ENCODE results near the gene RNLS.

Gene RNLS

GRCh38 chr10:88318803-88319202, 264.3 kb downstream of the RNLS start:
- H3F3A ChIP-seq (ENCODE audit: insufficient read depth, low read length), result no peaks in the 10 kb centered on the region
- no peak overlapping the region for H3K4me2 ChIP-seq (ENCODE audit: low read length)
- H3K27me3 ChIP-seq (ENCODE audit: insufficient read depth, low read length), result no peaks in the 10 kb centered on the region
- peaks cover 11% of the 10 kb centered on the region; the same call in 1 of the 2 replicates for H3K36me3 ChIP-seq (ENCODE audit: insufficient read depth, low read length)
- no peaks in the 10 kb centered on the region for H3K79me2 ChIP-seq (ENCODE audit: insufficient read depth, low read length)
- no peak overlapping the region for H3K27ac ChIP-seq (ENCODE audit: low read depth, low read length, poor library complexity, severe bottlenecking)
- H3K9me3 ChIP-seq (ENCODE audit: low read length), result peaks cover 16% of the 10 kb centered on the region; the same call in 1 of the 2 replicates
- no peak overlapping the region for H3K9ac ChIP-seq (ENCODE audit: low read length)
- peak; percentile 45; the same call in 1 of the 2 replicates for TF ChIP-seq CTCF (IDR thresholded peaks at IDR 0.05; ENCODE audit: low read length)
- TF ChIP-seq EZH2 (IDR thresholded peaks at IDR 0.05; ENCODE audit: borderline replicate concordance, low read length), result no peak
- no peak overlapping the region for H2AFZ ChIP-seq (ENCODE audit: low read length)
- H3K9me2 ChIP-seq (ENCODE audit: low read depth, low read length), result no peaks in the 10 kb centered on the region
- H3K4me3 ChIP-seq (ENCODE audit: low read depth, low read length, poor library complexity, severe bottlenecking), result no peak overlapping the region
- no peaks in the 10 kb centered on the region for H3K4me1 ChIP-seq (ENCODE audit: insufficient read depth, low read length, severe bottlenecking)
- H4K20me1 ChIP-seq (ENCODE audit: insufficient read depth, low read length), result no peaks in the 10 kb centered on the region

GRCh38 chr10:88317099-88317498, 266.0 kb downstream of the RNLS start:
- H3K9ac ChIP-seq (ENCODE audit: low read length), result no peak overlapping the region
- H3K4me1 ChIP-seq (ENCODE audit: insufficient read depth, low read length, severe bottlenecking), result no peaks in the 10 kb centered on the region
- H3K27ac ChIP-seq (ENCODE audit: low read depth, low read length, poor library complexity, severe bottlenecking), result no peak overlapping the region
- H3K79me2 ChIP-seq (ENCODE audit: insufficient read depth, low read length), result no peaks in the 10 kb centered on the region
- no peaks in the 10 kb centered on the region for H4K20me1 ChIP-seq (ENCODE audit: insufficient read depth, low read length)
- TF ChIP-seq EZH2 (IDR thresholded peaks at IDR 0.05; ENCODE audit: borderline replicate concordance, low read length), result no peak
- no peak for TF ChIP-seq CTCF (IDR thresholded peaks at IDR 0.05; ENCODE audit: low read length)
- no peak overlapping the region for H3K4me3 ChIP-seq (ENCODE audit: low read depth, low read length, poor library complexity, severe bottlenecking)
- no peaks in the 10 kb centered on the region for H3K27me3 ChIP-seq (ENCODE audit: insufficient read depth, low read length)
- H2AFZ ChIP-seq (ENCODE audit: low read length), result no peak overlapping the region
- peaks cover 16% of the 10 kb centered on the region; the same call in 1 of the 2 replicates for H3K9me3 ChIP-seq (ENCODE audit: low read length)
- H3F3A ChIP-seq (ENCODE audit: insufficient read depth, low read length), result no peaks in the 10 kb centered on the region
- H3K9me2 ChIP-seq (ENCODE audit: low read depth, low read length), result no peaks in the 10 kb centered on the region
- H3K36me3 ChIP-seq (ENCODE audit: insufficient read depth, low read length), result peaks cover 11% of the 10 kb centered on the region; the same call in 1 of the 2 replicates
- H3K4me2 ChIP-seq (ENCODE audit: low read length), result no peak overlapping the region

- Histone ChIP-seq H3K9me2 (ENCODE audit: low read depth, low read length) (no peaks in the 10 kb centered on the region), H3K27me3 (ENCODE audit: insufficient read depth, low read length) (no peaks in the 10 kb centered on the region), H3K27ac (ENCODE audit: low read depth, low read length, poor library complexity, severe bottlenecking) (no peak overlapping the region), H3K4me1 (ENCODE audit: insufficient read depth, low read length, severe bottlenecking) (no peaks in the 10 kb centered on the region), H3F3A (ENCODE audit: insufficient read depth, low read length) (no peaks in the 10 kb centered on the region), H3K9ac (ENCODE audit: low read length) (no peak overlapping the region), H3K79me2 (ENCODE audit: insufficient read depth, low read length) (no peaks in the 10 kb centered on the region), H4K20me1 (ENCODE audit: insufficient read depth, low read length) (no peaks in the 10 kb centered on the region), H2AFZ (ENCODE audit: low read length) (no peak overlapping the region), H3K36me3 (ENCODE audit: insufficient read depth, low read length) (peaks cover 11% of the 10 kb centered on the region; the same call in 1 of the 2 replicates), H3K4me2 (ENCODE audit: low read length) (no peak overlapping the region), H3K4me3 (ENCODE audit: low read depth, low read length, poor library complexity, severe bottlenecking) (no peak overlapping the region), H3K9me3 (ENCODE audit: low read length) (peaks cover 16% of the 10 kb centered on the region; the same call in 1 of the 2 replicates)
- TF ChIP-seq EZH2 (IDR thresholded peaks at IDR 0.05; ENCODE audit: borderline replicate concordance, low read length) (no peak), CTCF (IDR thresholded peaks at IDR 0.05; ENCODE audit: low read length) (no peak)
Measured at GRCh38 chr10:88316292-88316861, 266.7 kb downstream of the RNLS start.

All from OCI-LY1 (cell line).